HG03575 (cell line): Measurements from ENCODE around the gene CIAO2A.
"Not testable (repeated sequence)": the region's sequence is repeated elsewhere in the genome, so short reads cannot be mapped to it uniquely, and the experiment has no call there.

Experiments
- ATAC-seq: cut with Tn5 transposase; IDR thresholded peaks from one replicate; pipeline ENCODE4 v1.9.1; 2021; ENCODE audit not compliant: unreplicated experiment, insufficient number of reproducible peaks, low FRiP score; ENCODE audit errors: extremely low read depth

CIAO2A gene

DNA sequence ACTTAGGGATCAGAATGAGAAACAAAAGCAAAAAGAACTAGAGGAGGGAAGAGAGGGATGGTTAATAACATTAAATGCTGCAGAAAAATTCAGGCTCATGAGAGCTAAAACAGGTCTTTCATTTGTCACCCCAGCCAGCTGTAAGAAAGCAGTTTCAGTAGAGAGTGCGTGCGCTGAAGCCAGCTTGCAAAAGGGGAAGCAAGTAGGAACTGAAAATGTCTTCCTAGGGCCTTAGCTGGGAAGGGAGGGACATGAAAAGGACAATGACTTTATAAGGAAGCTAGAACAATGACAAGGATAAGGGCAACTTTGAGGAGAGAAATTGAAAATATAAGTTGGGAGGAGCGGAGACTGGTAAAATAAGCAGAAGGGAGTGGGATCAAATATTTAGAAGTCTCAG is 3.1 kb downstream of the CIAO2A start:
- no peak for ATAC-seq

DNA sequence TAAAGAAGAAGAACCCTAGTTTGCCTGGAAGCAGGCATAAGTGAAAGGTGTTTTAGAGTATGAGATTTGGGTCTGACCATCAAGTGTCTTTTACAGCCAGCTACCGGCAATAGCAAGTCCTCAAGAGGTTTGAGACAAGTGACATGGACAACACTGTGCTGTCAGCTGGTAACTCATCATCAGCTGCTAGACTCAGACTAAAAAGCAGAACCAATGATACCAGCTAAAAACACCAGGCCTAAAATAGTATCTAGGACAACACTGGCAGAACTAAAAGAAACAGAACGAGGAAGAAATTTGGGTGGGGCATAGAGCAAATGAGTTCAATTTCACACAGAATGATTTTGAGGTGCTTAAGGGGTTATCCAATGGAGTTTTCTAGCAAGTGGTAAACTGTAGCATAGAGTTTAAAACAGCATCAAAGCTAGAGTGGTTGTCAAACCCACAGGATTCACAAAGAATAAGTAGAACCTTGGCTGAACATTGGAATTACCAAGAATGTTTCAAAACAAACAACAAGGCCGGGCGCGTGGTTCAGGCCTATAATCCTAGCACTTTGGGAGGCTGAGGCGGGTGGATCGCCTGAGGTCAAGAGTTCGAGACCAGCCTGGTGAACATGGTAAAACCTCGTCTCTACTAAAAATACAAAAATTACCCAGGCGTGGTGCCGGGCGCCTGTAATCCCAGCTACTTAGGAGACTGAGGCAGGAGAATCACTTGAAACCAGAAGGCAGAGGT is 3.9 kb downstream of the CIAO2A start:
- ATAC-seq = no peak

DNA sequence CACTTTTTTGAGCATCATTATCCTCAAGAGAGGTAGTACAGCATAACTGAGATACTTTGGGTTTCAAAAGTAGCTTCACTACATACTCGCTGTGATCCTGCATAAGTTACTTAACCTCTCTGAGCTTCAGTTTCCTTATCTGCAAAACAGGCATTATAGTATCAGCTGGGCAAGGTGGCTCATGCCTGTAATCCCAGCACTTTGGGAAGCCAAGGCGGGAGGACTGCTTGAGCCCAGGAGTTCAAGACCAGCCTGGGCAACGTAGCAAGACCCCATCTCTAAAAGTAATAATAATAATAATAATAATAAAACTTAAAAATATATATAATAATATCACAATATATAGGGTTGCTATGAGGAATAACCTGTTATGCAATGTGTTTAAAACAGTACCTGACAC is 10.9 kb downstream of the CIAO2A start:
- ATAC-seq = no peak

- not testable (repeated sequence) for ATAC-seq
Observed at GRCh38 chr15:64073496-64073895, 20.1 kb downstream of the CIAO2A start.

GRCh38 chr15:64072812-64073211 is 20.8 kb downstream of the CIAO2A start:
- no peak for ATAC-seq

- ATAC-seq = no peak
Observed at GRCh38 chr15:64071931-64072765, 21.5 kb downstream of the CIAO2A start.

GRCh38 chr15:64070965-64071851 is 22.4 kb downstream of the CIAO2A start:
- no peak for ATAC-seq

DNA sequence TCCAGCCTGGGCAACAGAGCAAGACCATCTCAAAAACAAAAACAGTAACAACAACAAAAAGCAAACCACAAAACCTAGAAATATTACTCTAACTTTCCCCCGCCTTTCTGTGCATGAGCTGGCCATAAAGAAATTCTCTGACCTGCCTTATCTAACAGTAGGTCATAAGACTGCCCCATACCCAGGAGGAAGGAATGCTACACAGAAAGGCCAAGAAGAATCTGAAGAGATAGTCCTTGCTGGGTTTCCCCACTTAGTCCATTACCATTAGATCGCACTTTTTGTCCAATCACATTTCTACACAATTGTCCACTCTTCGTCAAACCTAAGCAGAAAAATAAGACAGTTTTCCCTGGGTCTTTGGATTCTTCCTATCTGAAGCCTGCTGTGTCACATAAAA is 23.5 kb downstream of the CIAO2A start:
- no peak for ATAC-seq

- ATAC-seq = no peak
Observed at GRCh38 chr15:64068133-64068532, 25.5 kb downstream of the CIAO2A start.

- ATAC-seq = no peak
Observed at GRCh38 chr15:64067564-64068030, 26.0 kb downstream of the CIAO2A start.

- ATAC-seq = no peak
Observed at GRCh38 chr15:64066451-64066850, 27.2 kb downstream of the CIAO2A start.

- ATAC-seq = no peak
Observed at GRCh38 chr15:64060716-64061115, 32.9 kb downstream of the CIAO2A start.

DNA sequence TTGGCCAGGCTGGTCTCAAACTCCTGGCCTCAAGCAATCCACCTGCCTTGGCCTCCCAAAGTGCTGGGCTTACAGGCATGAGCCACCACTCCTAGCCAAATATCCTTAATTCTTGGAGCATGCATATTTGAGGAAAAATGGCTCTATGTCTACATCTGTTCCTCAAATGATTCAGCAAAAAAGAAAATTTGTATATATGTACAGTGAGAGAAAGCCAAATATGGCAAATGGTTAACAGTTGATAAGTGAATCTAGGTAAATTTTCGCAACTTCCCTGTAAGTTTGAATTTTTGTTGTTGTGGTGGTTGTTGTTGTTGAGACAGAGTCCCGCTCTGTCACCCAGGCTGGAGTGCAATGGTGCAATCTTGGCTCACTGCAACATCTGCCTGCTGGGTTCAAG is 34.5 kb downstream of the CIAO2A start:
- ATAC-seq = not testable (repeated sequence)

DNA sequence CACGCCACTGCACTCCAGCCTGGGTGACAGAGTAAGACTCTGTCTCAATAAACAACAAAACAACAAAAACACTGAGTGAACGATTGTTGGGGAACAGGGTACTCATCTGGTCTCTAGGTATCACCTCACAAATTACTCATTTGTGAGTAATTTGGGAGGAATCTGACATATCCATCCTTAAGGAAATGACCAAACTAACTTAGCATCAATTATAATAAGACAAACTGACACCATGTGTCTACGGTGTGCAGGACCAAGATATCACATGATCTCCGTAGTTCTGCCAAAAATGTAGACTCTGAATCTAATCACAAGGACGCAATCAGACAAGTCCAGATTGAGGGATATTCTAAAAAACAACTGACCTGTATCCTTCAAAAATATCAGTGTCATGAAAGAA is 35.4 kb downstream of the CIAO2A start:
- ATAC-seq = no peak

DNA sequence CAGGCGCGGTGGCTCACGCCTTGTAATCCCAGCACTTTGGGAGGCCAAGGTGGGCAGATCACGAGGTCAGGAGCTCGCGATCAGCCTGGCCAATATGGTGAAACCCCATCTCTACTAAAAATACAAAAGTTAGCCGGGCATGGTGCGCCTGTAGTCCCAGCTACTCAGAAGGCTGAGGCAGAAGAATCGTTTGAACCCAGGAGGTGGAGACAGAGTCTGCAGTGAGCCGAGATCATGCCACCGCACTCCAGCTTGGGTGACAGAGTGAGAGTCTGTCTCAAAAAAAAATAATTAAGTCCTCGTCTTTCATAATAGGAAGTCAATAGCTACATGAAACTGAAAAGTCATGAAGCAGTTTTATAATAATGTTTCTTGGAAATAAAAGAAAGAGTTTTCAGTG is 40.0 kb downstream of the CIAO2A start:
- ATAC-seq = not testable (repeated sequence)

DNA sequence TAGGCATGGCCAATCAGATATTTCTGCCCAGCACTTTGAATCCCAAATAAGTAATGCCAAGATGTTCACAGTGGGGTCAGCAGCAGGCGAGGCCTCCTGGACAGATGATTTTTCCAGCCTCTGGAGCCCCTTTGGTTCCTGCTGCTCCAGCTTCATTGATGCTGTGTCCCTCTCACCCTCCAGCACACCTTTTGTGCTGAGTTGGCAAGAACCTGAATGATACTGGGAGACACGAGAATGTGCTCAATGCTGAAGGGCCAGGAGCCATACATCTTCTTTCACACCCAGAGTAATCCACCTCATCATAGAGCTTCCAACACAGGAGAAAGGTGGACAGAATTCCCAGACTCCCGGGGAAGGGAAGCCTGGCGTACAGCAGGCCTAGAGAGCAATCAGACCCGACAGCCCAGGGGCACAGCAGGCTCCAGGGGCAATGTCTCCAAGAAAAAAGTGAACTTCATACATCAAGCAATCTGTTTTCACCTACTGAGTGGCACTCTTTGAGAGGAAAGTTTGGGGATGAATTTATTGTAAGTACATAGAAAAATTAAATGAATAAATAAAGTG is 40.6 kb downstream of the CIAO2A start:
- no peak for ATAC-seq

DNA sequence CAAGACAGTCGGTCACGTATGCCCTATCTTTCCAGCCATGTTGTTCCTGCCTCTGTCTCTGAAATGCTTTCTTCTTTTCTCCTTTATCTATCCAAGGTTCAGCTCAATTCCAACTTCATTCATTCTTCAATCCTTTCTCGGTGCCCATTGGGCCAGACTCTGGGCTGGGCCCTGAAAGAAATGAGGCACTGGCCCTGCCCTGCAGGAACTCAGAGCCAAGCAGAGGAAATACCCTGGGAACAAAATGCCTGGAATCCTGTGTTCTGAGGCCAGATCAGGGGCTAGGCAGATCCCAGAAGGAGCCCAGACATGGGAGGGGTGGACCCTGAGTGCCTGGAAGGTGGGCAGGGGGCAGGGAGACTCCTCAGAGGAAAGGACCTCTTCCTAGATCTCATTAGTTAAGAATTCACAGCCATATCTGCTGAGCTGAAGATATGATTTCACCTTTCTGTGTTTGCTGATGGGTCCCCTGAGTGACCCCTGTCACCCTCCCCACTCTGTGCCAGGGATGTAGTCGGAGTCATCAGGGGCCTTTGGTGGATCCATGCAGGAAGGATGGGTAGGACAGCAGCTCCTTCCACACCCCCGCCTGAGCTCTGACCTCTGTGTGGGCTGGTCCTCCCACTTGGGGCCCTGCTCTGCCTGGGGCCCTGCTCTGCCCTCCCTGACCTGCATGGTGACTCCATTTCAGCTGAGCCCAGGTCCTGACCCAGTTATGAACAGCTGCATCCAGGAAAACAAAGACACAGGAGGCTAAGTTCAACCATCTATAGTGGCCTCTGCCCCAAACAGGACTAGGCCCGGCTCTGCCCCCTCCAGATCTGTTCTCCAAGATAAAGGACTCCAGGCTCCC is 42.0 kb downstream of the CIAO2A start:
- no peak for ATAC-seq

- no peak for ATAC-seq
Observed at GRCh38 chr15:64051093-64051402, 42.6 kb downstream of the CIAO2A start.
